ENCODE results near the gene SHISAL2A. TPM values are rescaled to one million over a fixed set of nuclear protein-coding genes. Genes with fewer than 3 reads are reported as not detected.

Gene SHISAL2A
- total and polyA plus RNA-seq, 2 donors from 2014 or later = 2.5 TPM; not detected in 1

GRCh38 chr1:52631759-52632331, 1.1 kb upstream of the SHISAL2A start:
- no peak overlapping the region for H3K4me3 ChIP-seq (ENCODE audit: low read length in 3 of 3)
- intact Hi-C loops (cut with DNase I) = no loop called here
- H3K27ac ChIP-seq (ENCODE audit: low read depth in 2 of 2, low read length in 2 of 2) = no peak overlapping the region

DNA sequence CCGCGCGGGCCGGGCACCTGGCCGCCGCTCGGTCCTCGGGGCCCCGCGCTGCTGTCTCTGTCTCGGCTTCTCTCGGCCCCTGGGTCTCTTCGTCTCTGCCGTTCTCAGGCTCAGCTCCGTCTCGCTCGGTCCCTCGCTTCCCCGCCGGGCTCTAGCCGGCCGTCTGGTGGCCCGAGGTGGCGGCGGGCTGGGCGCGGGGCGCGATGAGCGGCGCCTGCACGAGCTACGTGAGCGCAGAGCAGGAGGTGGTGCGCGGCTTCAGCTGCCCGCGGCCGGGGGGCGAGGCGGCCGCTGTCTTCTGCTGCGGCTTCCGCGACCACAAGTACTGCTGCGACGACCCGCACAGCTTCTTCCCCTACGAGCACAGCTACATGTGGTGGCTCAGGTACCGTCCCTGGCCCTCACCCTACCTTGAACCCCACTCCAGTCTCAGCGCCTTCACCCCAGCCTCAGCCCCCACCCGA, 355 bp downstream of the SHISAL2A start:
- FAIRE-seq (no peak), DNase-seq (peak in 3 of 5 donors; percentile 52 to 68 (median 66))
- TF ChIP-seq, protein P1, sequence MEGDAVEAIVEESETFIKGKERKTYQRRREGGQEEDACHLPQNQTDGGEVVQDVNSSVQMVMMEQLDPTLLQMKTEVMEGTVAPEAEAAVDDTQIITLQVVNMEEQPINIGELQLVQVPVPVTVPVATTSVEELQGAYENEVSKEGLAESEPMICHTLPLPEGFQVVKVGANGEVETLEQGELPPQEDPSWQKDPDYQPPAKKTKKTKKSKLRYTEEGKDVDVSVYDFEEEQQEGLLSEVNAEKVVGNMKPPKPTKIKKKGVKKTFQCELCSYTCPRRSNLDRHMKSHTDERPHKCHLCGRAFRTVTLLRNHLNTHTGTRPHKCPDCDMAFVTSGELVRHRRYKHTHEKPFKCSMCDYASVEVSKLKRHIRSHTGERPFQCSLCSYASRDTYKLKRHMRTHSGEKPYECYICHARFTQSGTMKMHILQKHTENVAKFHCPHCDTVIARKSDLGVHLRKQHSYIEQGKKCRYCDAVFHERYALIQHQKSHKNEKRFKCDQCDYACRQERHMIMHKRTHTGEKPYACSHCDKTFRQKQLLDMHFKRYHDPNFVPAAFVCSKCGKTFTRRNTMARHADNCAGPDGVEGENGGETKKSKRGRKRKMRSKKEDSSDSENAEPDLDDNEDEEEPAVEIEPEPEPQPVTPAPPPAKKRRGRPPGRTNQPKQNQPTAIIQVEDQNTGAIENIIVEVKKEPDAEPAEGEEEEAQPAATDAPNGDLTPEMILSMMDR (IDR thresholded peaks at IDR 0.05; ENCODE audit: borderline replicate concordance, extremely low read depth, insufficient read depth) = no peak
- Histone ChIP-seq H3K4me1 (ENCODE audit: control insufficient read depth in 2 of 3, insufficient read depth in 2 of 3, low read depth in 1 of 3, low read length in 3 of 3) (peaks cover 0 to 12% (median 0%) of the 10 kb centered on the region in 3 donors), H3K27me3 (ENCODE audit: control insufficient read depth, insufficient read depth, low read length) (peaks cover 6% of the 10 kb centered on the region), H3K27ac (ENCODE audit: low read depth in 2 of 2, low read length in 2 of 2) (no peak overlapping the region), H3K9ac (ENCODE audit: low read length in 3 of 3) (no peak overlapping the region), H3K36me3 (ENCODE audit: control insufficient read depth in 2 of 3, insufficient read depth in 3 of 3, low read length in 3 of 3) (no peaks in the 10 kb centered on the region), H3K9me3 (ENCODE audit: control insufficient read depth in 2 of 3, insufficient read depth in 1 of 3, low read length in 3 of 3) (peaks cover 0 to 5% (median 0%) of the 10 kb centered on the region in 3 donors), H3K4me3 (ENCODE audit: low read length in 3 of 3) (peak overlapping the region in 2 of 3 donors; percentile 33 to 40)
- intact Hi-C loops (cut with DNase I) = no loop called here

More at GRCh38 chr1:52631759-52632331, 1.1 kb upstream of the SHISAL2A start:
- no peak for FAIRE-seq
- Histone ChIP-seq H3K36me3 (ENCODE audit: control insufficient read depth in 2 of 3, insufficient read depth in 3 of 3, low read length in 3 of 3) (no peaks in the 10 kb centered on the region), H3K4me1 (ENCODE audit: control insufficient read depth in 2 of 3, insufficient read depth in 2 of 3, low read depth in 1 of 3, low read length in 3 of 3) (peaks cover 0 to 12% (median 0%) of the 10 kb centered on the region in 3 donors), H3K9me3 (ENCODE audit: control insufficient read depth in 2 of 3, insufficient read depth in 1 of 3, low read length in 3 of 3) (peaks cover 0 to 5% (median 0%) of the 10 kb centered on the region in 3 donors), H3K9ac (ENCODE audit: low read length in 3 of 3) (no peak overlapping the region), H3K27me3 (ENCODE audit: control insufficient read depth, insufficient read depth, low read length) (peaks cover 6% of the 10 kb centered on the region)
- DNase-seq = peak in 1 of 5 donors; percentile 39
- TF ChIP-seq, protein P1 (IDR thresholded peaks at IDR 0.05; ENCODE audit: borderline replicate concordance, extremely low read depth, insufficient read depth) = no peak

GRCh38 chr1:52634111-52634510, 1.1 kb downstream of the SHISAL2A start:
- no peak overlapping the region for H3K4me3 ChIP-seq (ENCODE audit: low read length in 3 of 3)
- H3K4me1 ChIP-seq (ENCODE audit: control insufficient read depth in 2 of 3, insufficient read depth in 2 of 3, low read depth in 1 of 3, low read length in 3 of 3) = peaks cover 0 to 11% (median 0%) of the 10 kb centered on the region in 3 donors
- no peak overlapping the region for H3K27ac ChIP-seq (ENCODE audit: low read depth in 2 of 2, low read length in 2 of 2)
- peaks cover 0 to 5% (median 0%) of the 10 kb centered on the region in 3 donors for H3K9me3 ChIP-seq (ENCODE audit: control insufficient read depth in 2 of 3, insufficient read depth in 1 of 3, low read length in 3 of 3)
- H3K36me3 ChIP-seq (ENCODE audit: control insufficient read depth in 2 of 3, insufficient read depth in 3 of 3, low read length in 3 of 3) = no peaks in the 10 kb centered on the region
- peaks cover 6% of the 10 kb centered on the region for H3K27me3 ChIP-seq (ENCODE audit: control insufficient read depth, insufficient read depth, low read length)
- intact Hi-C loops (cut with DNase I) = no loop called here
- FAIRE-seq = no peak
- no peak overlapping the region for H3K9ac ChIP-seq (ENCODE audit: low read length in 3 of 3)
- TF ChIP-seq, protein P1 (IDR thresholded peaks at IDR 0.05; ENCODE audit: borderline replicate concordance, extremely low read depth, insufficient read depth) = no peak
- no peak for DNase-seq

All from kidney (tissue), 14 donors.